ENCODE data around the gene SERHL2.
"Not testable (repeated sequence)": the region's sequence is repeated elsewhere in the genome, so short reads cannot be mapped to it uniquely, and the experiment has no call there.

SERHL2 gene

DNA sequence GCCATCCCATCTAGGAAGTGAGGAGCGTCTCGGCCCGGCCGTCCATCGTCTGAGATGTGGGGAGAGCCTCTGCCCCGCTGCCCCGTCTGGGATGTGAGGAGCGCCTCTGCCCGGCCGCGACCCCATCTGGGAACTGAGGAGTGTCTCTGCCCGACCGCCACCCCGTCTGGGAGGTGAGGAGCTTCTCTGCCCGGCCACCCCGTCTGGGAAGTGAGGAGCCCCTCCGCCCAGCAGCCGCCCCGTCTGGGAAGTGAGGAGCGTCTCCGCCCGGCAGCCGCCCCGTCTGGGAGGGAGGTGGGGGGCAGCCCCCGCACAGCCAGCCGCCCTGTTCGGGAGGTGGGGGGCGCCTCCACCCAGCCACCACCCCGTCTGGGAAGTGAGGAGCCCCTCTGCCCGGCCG is 53.9 kb downstream of the SERHL2 start:
- DNase-seq (ENCODE audit: low read depth, low spot score); H3K27ac ChIP-seq (ENCODE audit: low read length); H3K9me3 ChIP-seq (ENCODE audit: control insufficient read depth, insufficient read depth, low read length); H3K36me3 ChIP-seq (ENCODE audit: control insufficient read depth, insufficient read depth, low read length); H3K4me1 ChIP-seq (ENCODE audit: control insufficient read depth, insufficient read depth, low read length); H3K27me3 ChIP-seq (ENCODE audit: control insufficient read depth, insufficient read depth, low read length); H3K4me3 ChIP-seq (ENCODE audit: low read length): not testable (repeated sequence)
- WGBS (ENCODE audit: insufficient coverage, insufficient read length): no CpG with 5 or more reads among the region's 31 CpGs

DNA sequence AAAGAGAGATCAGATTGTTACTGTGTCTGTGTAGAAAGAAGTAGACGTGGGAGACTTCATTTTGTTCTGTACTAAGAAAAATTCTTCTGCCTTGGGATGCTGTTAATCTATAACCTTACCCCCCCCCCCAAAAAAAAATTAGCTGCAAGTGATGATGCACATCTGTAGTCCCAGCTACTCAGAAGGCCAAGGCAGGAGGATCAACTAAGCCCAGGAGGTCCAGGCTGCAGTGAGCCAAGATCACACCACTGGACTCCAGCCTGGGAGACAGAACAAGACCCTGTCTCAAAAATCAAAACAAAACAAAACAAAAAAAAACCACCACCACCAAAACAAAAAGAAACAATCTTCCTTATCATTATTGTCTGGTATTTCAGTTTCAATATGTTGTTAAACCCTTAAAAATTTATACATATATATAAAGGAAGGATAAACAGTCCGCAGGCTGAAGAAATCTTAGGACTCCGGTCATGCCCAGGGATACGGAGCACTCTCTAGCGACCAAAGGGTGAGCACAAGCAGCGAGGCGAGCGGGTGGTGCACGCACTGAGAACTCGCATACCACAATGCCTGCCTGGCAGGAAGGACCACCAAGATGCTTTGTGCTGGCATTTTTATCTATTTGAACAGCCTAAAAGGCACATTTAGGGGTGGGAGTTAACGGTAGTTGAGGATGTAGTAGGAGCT is 54.5 kb downstream of the SERHL2 start:
- Histone ChIP-seq H3K9me3 (ENCODE audit: control insufficient read depth, insufficient read depth, low read length) (no peaks in the 10 kb centered on the region), H3K4me3 (ENCODE audit: low read length) (no peak overlapping the region), H3K36me3 (ENCODE audit: control insufficient read depth, insufficient read depth, low read length) (peaks cover 5% of the 10 kb centered on the region; the same call in 1 of the 2 replicates), H3K27me3 (ENCODE audit: control insufficient read depth, insufficient read depth, low read length) (no peaks in the 10 kb centered on the region), H3K4me1 (ENCODE audit: control insufficient read depth, insufficient read depth, low read length) (peaks cover 1% of the 10 kb centered on the region; the same call in 1 of the 2 replicates), H3K27ac (ENCODE audit: low read length) (no peak overlapping the region)
- no peak for DNase-seq (ENCODE audit: low read depth, low spot score)
- WGBS (ENCODE audit: insufficient coverage, insufficient read length): no CpG with 5 or more reads among the region's 11 CpGs

DNA sequence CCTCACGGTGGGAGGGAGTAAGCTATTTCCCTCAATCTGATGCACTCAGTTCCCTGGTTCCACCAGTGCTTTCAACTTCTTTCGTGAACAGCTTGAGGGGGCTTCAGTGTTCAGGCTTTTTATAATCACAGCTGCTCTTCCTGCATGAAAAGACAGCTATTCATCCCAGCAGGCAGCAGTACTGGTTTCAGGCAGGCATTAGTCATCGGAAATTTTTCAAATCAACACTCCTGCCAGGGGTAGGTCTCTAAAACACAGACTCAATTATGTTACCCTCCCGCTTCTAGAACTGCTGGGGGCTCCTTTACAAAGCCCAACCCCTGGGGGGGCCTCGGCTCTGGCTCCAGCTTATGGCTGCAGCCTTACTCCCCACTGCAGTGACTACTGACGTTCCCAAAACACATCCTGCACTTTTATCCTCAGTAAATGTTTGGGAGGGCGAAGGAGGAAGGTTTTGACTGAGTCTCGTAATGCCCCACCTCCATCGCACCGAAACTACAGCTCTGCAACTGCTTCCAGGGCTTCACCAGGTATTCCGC is 55.1 kb downstream of the SERHL2 start:
- Histone ChIP-seq H3K36me3 (ENCODE audit: control insufficient read depth, insufficient read depth, low read length) (peaks cover 5% of the 10 kb centered on the region; the same call in 1 of the 2 replicates), H3K4me3 (ENCODE audit: low read length) (no peak overlapping the region), H3K4me1 (ENCODE audit: control insufficient read depth, insufficient read depth, low read length) (peaks cover 1% of the 10 kb centered on the region; the same call in 1 of the 2 replicates), H3K27ac (ENCODE audit: low read length) (no peak overlapping the region), H3K9me3 (ENCODE audit: control insufficient read depth, insufficient read depth, low read length) (no peaks in the 10 kb centered on the region), H3K27me3 (ENCODE audit: control insufficient read depth, insufficient read depth, low read length) (no peaks in the 10 kb centered on the region)
- no CpG with 5 or more reads among the region's 11 CpGs for WGBS (ENCODE audit: insufficient coverage, insufficient read length)
- DNase-seq (ENCODE audit: low read depth, low spot score): no peak

GRCh38 chr22:42610186-42610585 is 56.4 kb downstream of the SERHL2 start:
- peaks cover 3% of the 10 kb centered on the region; the same call in 1 of the 2 replicates for H3K36me3 ChIP-seq (ENCODE audit: control insufficient read depth, insufficient read depth, low read length)
- no peak overlapping the region for H3K4me3 ChIP-seq (ENCODE audit: low read length)
- no peaks in the 10 kb centered on the region for H3K9me3 ChIP-seq (ENCODE audit: control insufficient read depth, insufficient read depth, low read length)
- no CpG with 5 or more reads among the region's 5 CpGs for WGBS (ENCODE audit: insufficient coverage, insufficient read length)
- H3K4me1 ChIP-seq (ENCODE audit: control insufficient read depth, insufficient read depth, low read length): peaks cover 1% of the 10 kb centered on the region; the same call in 1 of the 2 replicates
- no peaks in the 10 kb centered on the region for H3K27me3 ChIP-seq (ENCODE audit: control insufficient read depth, insufficient read depth, low read length)
- no peak overlapping the region for H3K27ac ChIP-seq (ENCODE audit: low read length)
- no peak for DNase-seq (ENCODE audit: low read depth, low spot score)

DNA sequence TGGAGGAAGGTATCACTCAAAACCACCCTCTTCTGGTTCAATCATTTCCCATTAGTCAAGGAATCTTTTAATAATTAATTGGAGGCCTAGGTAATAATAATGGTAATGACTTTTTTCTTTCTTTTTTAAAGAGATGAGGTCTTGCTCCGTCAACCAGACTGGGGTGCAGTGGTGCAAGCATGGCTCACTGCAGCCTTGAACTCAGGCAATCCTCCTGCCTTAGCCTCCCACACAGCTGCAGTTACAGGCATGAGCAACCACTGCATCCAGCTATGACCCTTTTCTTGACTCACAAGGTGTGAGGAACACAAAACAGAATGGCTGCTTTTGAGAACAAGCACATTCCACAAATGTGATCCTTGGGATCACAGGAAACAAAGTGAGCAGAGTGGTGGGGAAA is 57.3 kb downstream of the SERHL2 start:
- Histone ChIP-seq H3K4me1 (ENCODE audit: control insufficient read depth, insufficient read depth, low read length) (peaks cover 1% of the 10 kb centered on the region; the same call in 1 of the 2 replicates), H3K27me3 (ENCODE audit: control insufficient read depth, insufficient read depth, low read length) (no peaks in the 10 kb centered on the region), H3K9me3 (ENCODE audit: control insufficient read depth, insufficient read depth, low read length) (no peaks in the 10 kb centered on the region), H3K4me3 (ENCODE audit: low read length) (no peak overlapping the region), H3K27ac (ENCODE audit: low read length) (no peak overlapping the region), H3K36me3 (ENCODE audit: control insufficient read depth, insufficient read depth, low read length) (peaks cover 3% of the 10 kb centered on the region; the same call in 1 of the 2 replicates)
- DNase-seq (ENCODE audit: low read depth, low spot score): no peak
- no CpG with 5 or more reads among the region's 1 CpG for WGBS (ENCODE audit: insufficient coverage, insufficient read length)

DNA sequence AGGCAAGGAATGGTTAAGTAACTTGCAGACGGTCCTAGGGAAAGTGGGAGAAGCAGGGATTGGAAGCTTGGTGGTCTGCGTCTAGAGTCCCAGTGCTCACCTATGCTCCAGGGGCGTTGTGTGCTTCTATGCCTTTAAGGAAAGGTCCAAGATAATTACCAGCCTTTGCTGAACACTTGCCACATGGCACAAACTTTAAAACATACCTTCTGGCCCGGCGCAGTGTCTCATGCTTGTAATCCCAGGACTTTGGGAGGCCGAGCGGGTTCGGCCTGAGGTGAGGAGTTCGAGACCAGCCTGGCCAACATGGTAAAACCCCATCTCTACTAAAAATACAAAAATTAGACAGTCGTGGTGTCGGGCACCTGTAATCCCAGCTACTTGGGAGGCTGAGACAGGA is 58.6 kb downstream of the SERHL2 start:
- WGBS (ENCODE audit: insufficient coverage, insufficient read length): no CpG with 5 or more reads among the region's 11 CpGs
- Histone ChIP-seq H3K9me3 (ENCODE audit: control insufficient read depth, insufficient read depth, low read length) (no peaks in the 10 kb centered on the region), H3K27me3 (ENCODE audit: control insufficient read depth, insufficient read depth, low read length) (no peaks in the 10 kb centered on the region), H3K4me3 (ENCODE audit: low read length) (no peak overlapping the region), H3K27ac (ENCODE audit: low read length) (no peak overlapping the region), H3K36me3 (ENCODE audit: control insufficient read depth, insufficient read depth, low read length) (peaks cover 3% of the 10 kb centered on the region; the same call in 1 of the 2 replicates), H3K4me1 (ENCODE audit: control insufficient read depth, insufficient read depth, low read length) (peaks cover 1% of the 10 kb centered on the region; the same call in 1 of the 2 replicates)
- no peak for DNase-seq (ENCODE audit: low read depth, low spot score)

DNA sequence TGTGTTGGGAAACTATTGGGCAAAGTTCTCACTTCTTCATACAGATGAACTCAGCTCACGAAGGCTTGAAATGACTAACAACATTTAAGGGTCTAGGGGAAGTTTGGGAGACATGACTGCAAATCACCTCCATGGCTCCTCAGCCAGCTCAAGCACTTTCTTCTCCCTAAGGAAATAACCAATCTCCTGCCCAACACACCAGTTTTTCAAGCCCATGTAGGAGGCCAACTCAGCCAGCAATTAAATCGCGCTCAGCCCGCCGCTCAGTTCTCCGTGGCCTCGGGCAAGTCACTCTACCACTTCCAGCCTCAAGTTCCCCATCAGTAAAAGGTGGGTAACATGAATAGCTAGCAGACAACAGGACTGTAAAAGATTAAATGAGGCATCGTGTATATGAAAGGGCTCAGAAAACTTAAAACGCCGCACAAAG is 60.1 kb downstream of the SERHL2 start:
- Histone ChIP-seq H3K4me3 (ENCODE audit: low read length) (peak overlapping the region; percentile 63), H3K4me1 (ENCODE audit: control insufficient read depth, insufficient read depth, low read length) (peaks cover 1% of the 10 kb centered on the region; the same call in 1 of the 2 replicates), H3K27me3 (ENCODE audit: control insufficient read depth, insufficient read depth, low read length) (no peaks in the 10 kb centered on the region), H3K9me3 (ENCODE audit: control insufficient read depth, insufficient read depth, low read length) (no peaks in the 10 kb centered on the region), H3K36me3 (ENCODE audit: control insufficient read depth, insufficient read depth, low read length) (peaks cover 3% of the 10 kb centered on the region; the same call in 1 of the 2 replicates), H3K27ac (ENCODE audit: low read length) (no peak overlapping the region)
- no CpG with 5 or more reads among the region's 10 CpGs for WGBS (ENCODE audit: insufficient coverage, insufficient read length)
- no peak for DNase-seq (ENCODE audit: low read depth, low spot score)

- DNase-seq (ENCODE audit: low read depth, low spot score): peak; percentile 88
- WGBS (ENCODE audit: insufficient coverage, insufficient read length): no CpG with 5 or more reads among the region's 85 CpGs
- H3K4me1 ChIP-seq (ENCODE audit: control insufficient read depth, insufficient read depth, low read length): peaks cover 1% of the 10 kb centered on the region; the same call in 1 of the 2 replicates
- no peaks in the 10 kb centered on the region for H3K9me3 ChIP-seq (ENCODE audit: control insufficient read depth, insufficient read depth, low read length)
- peak within 1 kb of the TSS; percentile 63 for H3K4me3 ChIP-seq (ENCODE audit: low read length)
- H3K36me3 ChIP-seq (ENCODE audit: control insufficient read depth, insufficient read depth, low read length): peaks cover 7% of the 10 kb centered on the region
- H3K27me3 ChIP-seq (ENCODE audit: control insufficient read depth, insufficient read depth, low read length): no peaks in the 10 kb centered on the region
- no peak within 1 kb of the TSS for H3K27ac ChIP-seq (ENCODE audit: low read length)
Measured at GRCh38 chr22:42614312-42615091, 60.7 kb downstream of the SERHL2 start, which contains the start of gene POLDIP3. TSS of gene POLDIP3 (minus strand) at chr22:42614883. CDS start at chr22:42614857, 26 bp downstream.

DNA sequence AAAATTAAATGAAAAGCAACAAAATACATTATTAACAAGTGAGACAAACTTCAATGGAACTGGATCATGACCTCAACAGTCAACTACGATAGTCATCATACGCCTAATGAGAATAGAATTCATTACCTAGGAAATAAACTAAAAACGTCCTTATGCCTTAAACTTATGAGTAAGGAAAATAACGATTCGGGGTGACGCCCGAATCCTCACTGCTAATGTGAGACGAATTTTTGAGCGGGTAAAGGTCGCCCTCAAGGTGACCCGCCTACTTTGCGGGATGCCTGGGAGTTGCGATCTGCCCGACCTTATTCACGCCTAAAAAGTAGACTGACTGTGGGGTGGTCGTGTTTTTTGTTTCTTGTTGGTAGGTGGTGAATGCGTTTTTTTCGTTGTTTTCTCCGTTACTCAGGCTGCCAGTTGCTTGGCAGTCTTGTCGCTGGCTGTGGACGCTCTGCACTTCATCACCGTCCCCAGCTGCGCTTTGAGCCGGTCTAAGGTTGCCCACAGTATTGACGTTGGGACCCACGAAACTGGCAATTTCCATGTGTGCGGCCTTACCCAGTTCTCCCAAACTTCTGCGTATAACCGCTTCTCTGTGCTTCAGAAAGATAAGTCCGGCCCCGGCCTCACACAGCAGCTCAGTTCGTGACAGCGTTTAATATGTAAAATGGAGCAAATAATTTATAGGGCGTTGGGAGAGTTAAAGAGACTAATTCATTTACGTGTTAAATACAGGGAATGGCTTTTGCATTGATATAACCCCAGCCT is 61.5 kb downstream of the SERHL2 start:
- Histone ChIP-seq H3K27me3 (ENCODE audit: control insufficient read depth, insufficient read depth, low read length) (no peaks in the 10 kb centered on the region), H3K4me3 (ENCODE audit: low read length) (no peak overlapping the region), H3K9me3 (ENCODE audit: control insufficient read depth, insufficient read depth, low read length) (no peaks in the 10 kb centered on the region), H3K36me3 (ENCODE audit: control insufficient read depth, insufficient read depth, low read length) (peaks cover 11% of the 10 kb centered on the region), H3K4me1 (ENCODE audit: control insufficient read depth, insufficient read depth, low read length) (peaks cover under 1% of the 10 kb centered on the region; the same call in 1 of the 2 replicates), H3K27ac (ENCODE audit: low read length) (no peak overlapping the region)
- peak; percentile 97 for DNase-seq (ENCODE audit: low read depth, low spot score)
- WGBS (ENCODE audit: insufficient coverage, insufficient read length): no CpG with 5 or more reads among the region's 35 CpGs

- H3K36me3 ChIP-seq (ENCODE audit: control insufficient read depth, insufficient read depth, low read length): peaks cover 11% of the 10 kb centered on the region
- H3K4me3 ChIP-seq (ENCODE audit: low read length); H3K4me1 ChIP-seq (ENCODE audit: control insufficient read depth, insufficient read depth, low read length); H3K27ac ChIP-seq (ENCODE audit: low read length); DNase-seq (ENCODE audit: low read depth, low spot score); H3K9me3 ChIP-seq (ENCODE audit: control insufficient read depth, insufficient read depth, low read length); H3K27me3 ChIP-seq (ENCODE audit: control insufficient read depth, insufficient read depth, low read length): not testable (repeated sequence)
- WGBS (ENCODE audit: insufficient coverage, insufficient read length): no CpG with 5 or more reads among the region's 13 CpGs
Measured at GRCh38 chr22:42615860-42616175, 62.1 kb downstream of the SERHL2 start.
